RWPE2 (cell line): ENCODE results near the gene HES1.

Source experiments
- ATAC-seq: fragments of 200-7000 bp; cut with Tn5 transposase; 3 replicates; pipeline ENCODE4 v1.9.1; 2021; ENCODE audit warnings: low read depth
- DNase-seq: peaks from one replicate; pipeline ENCODE4 v3.0.0-alpha.2; 2020; ENCODE audit warnings: low spot score
- H3K27ac ChIP-seq: fragments of 450-650 bp; 2 replicates; pipeline ENCODE4 v1.5.1; 2017; ENCODE audit warnings: mild to moderate bottlenecking; ENCODE audit not compliant: poor library complexity, severe bottlenecking
- H3K27me3 ChIP-seq: fragments of 250-450 bp; sonication (Bioruptor Pico); 2 replicates; pipeline ENCODE4 v1.5.1; 2021; ENCODE audit warnings: mild to moderate bottlenecking, moderate library complexity; ENCODE audit not compliant: insufficient read depth, poor library complexity, severe bottlenecking
- H3K36me3 ChIP-seq: fragments of 250-450 bp; sonication (Bioruptor Pico); 2 replicates; pipeline ENCODE4 v1.5.1; 2020; ENCODE audit warnings: low read depth, mild to moderate bottlenecking, moderate library complexity
- H3K4me1 ChIP-seq: fragments of 250-450 bp; sonication (Bioruptor Pico); 2 replicates; pipeline ENCODE4 v1.5.1; 2021; ENCODE audit warnings: mild to moderate bottlenecking, moderate library complexity; ENCODE audit not compliant: insufficient read depth, poor library complexity, severe bottlenecking
- H3K4me3 ChIP-seq: fragments of 250-450 bp; sonication (Bioruptor Pico); 2 replicates; pipeline ENCODE4 v1.5.1; 2021; ENCODE audit warnings: mild to moderate bottlenecking, moderate library complexity; ENCODE audit not compliant: severe bottlenecking
- H3K9me3 ChIP-seq: fragments of 250-450 bp; sonication (Bioruptor Pico); 2 replicates; pipeline ENCODE4 v1.5.1; 2021; ENCODE audit warnings: mild to moderate bottlenecking, moderate library complexity; ENCODE audit not compliant: severe bottlenecking
- CTCF ChIP-seq: fragments of 450-650 bp; IDR thresholded peaks from one replicate; pipeline ENCODE4 v1.5.1; 2017; ENCODE audit warnings: mild to moderate bottlenecking, moderate library complexity; ENCODE audit not compliant: poor library complexity, severe bottlenecking

The HES1 gene

GRCh38 chr3:194098081-194098842, 37.7 kb upstream of the HES1 start:
- no peak for ATAC-seq
- H3K36me3 ChIP-seq: no peaks in the 10 kb centered on the region
- peaks cover 5% of the 10 kb centered on the region for H3K4me1 ChIP-seq
- TF ChIP-seq CTCF: no peak
- H3K9me3 ChIP-seq: no peaks in the 10 kb centered on the region
- no peak for DNase-seq
- no peak overlapping the region for H3K27ac ChIP-seq
- no peaks in the 10 kb centered on the region for H3K27me3 ChIP-seq
- no peak overlapping the region for H3K4me3 ChIP-seq

GRCh38 chr3:194098843-194099183, 37.1 kb upstream of the HES1 start:
- TF ChIP-seq CTCF: no peak
- no peak for DNase-seq
- Histone ChIP-seq H3K4me1 (peaks cover 5% of the 10 kb centered on the region), H3K27me3 (no peaks in the 10 kb centered on the region), H3K36me3 (no peaks in the 10 kb centered on the region), H3K27ac (no peak overlapping the region), H3K9me3 (no peaks in the 10 kb centered on the region), H3K4me3 (no peak overlapping the region)
- ATAC-seq: no peak

DNA sequence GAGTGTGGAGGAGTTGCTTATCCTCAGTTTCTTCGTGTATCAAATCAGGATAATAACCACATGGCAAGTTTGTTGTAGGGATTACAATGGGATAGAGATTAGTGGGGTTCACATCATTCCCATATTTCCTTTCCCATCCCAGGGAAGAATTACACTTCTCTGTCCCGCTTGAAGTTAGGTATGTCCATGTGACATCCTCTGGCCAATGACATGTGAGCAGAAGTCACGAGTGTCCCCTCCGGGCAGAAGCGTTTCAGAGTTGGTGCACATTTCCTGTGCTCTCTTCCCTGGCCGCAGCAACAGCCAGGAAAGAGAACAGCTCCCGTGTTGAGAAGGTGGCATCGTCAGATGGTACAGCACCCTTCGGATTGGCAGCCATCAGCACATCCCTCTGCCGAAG, 36.7 kb upstream of the HES1 start:
- Histone ChIP-seq H3K27ac (no peak overlapping the region), H3K27me3 (no peaks in the 10 kb centered on the region), H3K4me1 (peaks cover 5% of the 10 kb centered on the region)

DNA sequence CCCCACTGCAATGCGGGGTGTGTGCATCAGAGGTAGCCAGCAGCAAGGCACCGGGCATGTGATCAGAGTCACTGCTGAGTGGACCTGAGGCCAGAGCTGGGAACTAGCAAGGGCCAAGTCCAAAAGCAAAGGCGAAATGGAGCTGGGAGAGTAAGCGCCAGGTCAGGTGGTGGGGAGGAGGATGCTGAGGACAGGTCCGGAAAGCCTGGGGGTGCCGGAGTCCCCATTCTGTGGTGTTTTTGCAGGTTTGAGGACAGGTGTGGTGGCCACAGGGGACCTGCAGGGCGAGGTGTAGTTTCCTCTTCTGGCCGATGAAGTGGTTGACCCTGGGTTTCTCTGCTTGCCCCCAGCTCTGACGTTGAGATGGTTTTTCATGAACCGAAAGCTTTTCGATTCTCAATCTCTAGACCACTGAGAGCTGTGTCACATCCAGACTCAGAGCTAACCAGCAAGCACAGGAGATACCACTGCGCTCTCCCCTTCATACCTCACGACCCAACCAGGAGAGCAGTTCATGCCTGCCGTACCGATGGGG, 35.0 kb upstream of the HES1 start:
- H3K27ac ChIP-seq: no peak overlapping the region
- TF ChIP-seq CTCF: no peak
- DNase-seq (no peak), ATAC-seq (no peak)
- H3K36me3 ChIP-seq: no peaks in the 10 kb centered on the region
- no peaks in the 10 kb centered on the region for H3K4me1 ChIP-seq
- H3K4me3 ChIP-seq: no peak overlapping the region
- H3K9me3 ChIP-seq: no peaks in the 10 kb centered on the region
- H3K27me3 ChIP-seq: no peaks in the 10 kb centered on the region

More for the DNA sequence above, 36.7 kb upstream of the HES1 start:
- ATAC-seq (no peak), DNase-seq (no peak)
- no peaks in the 10 kb centered on the region for H3K36me3 ChIP-seq
- H3K9me3 ChIP-seq: no peaks in the 10 kb centered on the region
- no peak for TF ChIP-seq CTCF
- no peak overlapping the region for H3K4me3 ChIP-seq
